DMS79 treated with DMSO at 0.1 percent for 48 hours (cell line): ENCODE data around the gene ANKRD63.

ENCODE experiments used
- DNase-seq: peaks from one replicate; lab custom pipeline; 2025; lab: John Stamatoyannopoulos, UW

ANKRD63 gene

GRCh38 chr15:40282869-40283614, at the start of gene ANKRD63:
ANKRD63 (minus strand) TSS chr15:40283064; CDS start chr15:40282586, 478 bp downstream.
- DNase-seq, result no peak

- DNase-seq, result no peak
These were observed 49.4 kb upstream of the ANKRD63 start for GRCh38 chr15:40332113-40332781.

GRCh38 chr15:40331637-40332036, 48.8 kb upstream of the ANKRD63 start:
- no peak for DNase-seq

- no peak for DNase-seq
These were observed 48.2 kb upstream of the ANKRD63 start for GRCh38 chr15:40331026-40331425.

- peak; percentile 85 for DNase-seq
These were observed 47.5 kb upstream of the ANKRD63 start for GRCh38 chr15:40330368-40330836.

GRCh38 chr15:40329804-40330203, 46.9 kb upstream of the ANKRD63 start:
- no peak for DNase-seq

- DNase-seq, result no peak
These were observed 45.9 kb upstream of the ANKRD63 start for GRCh38 chr15:40328751-40329150.

GRCh38 chr15:40328176-40328575, 45.3 kb upstream of the ANKRD63 start:
- DNase-seq, result no peak

- DNase-seq, result no peak
These were observed 44.6 kb upstream of the ANKRD63 start for GRCh38 chr15:40327457-40327856.

GRCh38 chr15:40325700-40326099, 42.8 kb upstream of the ANKRD63 start:
- DNase-seq, result no peak

GRCh38 chr15:40325188-40325587, 42.3 kb upstream of the ANKRD63 start:
- DNase-seq, result no peak

- DNase-seq, result no peak
These were observed 41.4 kb upstream of the ANKRD63 start for GRCh38 chr15:40323953-40324937.

GRCh38 chr15:40323239-40323952, 40.5 kb upstream of the ANKRD63 start, which contains the start of gene INAFM2:
INAFM2 (plus strand) TSS chr15:40323692; CDS start chr15:40324056, 364 bp downstream.
- DNase-seq, result peak; percentile 63

- DNase-seq, result peak; percentile 39
These were observed 39.8 kb upstream of the ANKRD63 start for GRCh38 chr15:40322531-40323238.

GRCh38 chr15:40320931-40321371, 38.1 kb upstream of the ANKRD63 start:
- peak; percentile 37 for DNase-seq

- DNase-seq, result no peak
These were observed 37.5 kb upstream of the ANKRD63 start for GRCh38 chr15:40320409-40320808.

GRCh38 chr15:40317580-40317979, 34.7 kb upstream of the ANKRD63 start:
- DNase-seq, result no peak

- DNase-seq, result no peak
These were observed 34.1 kb upstream of the ANKRD63 start for GRCh38 chr15:40316931-40317330.

- no peak for DNase-seq
These were observed 31.9 kb upstream of the ANKRD63 start for GRCh38 chr15:40314723-40315276.
